ENCODE data around the gene SEC14L6.

The SEC14L6 gene

GRCh38 chr22:30564045-30564760 lies 17.7 kb upstream of the SEC14L6 start:
- Histone ChIP-seq H3K36me3 (ENCODE audit: insufficient read depth, low read length) (no peaks in the 10 kb centered on the region), H3K4me1 (ENCODE audit: insufficient read depth, low read length) (no peaks in the 10 kb centered on the region), H3K79me2 (ENCODE audit: insufficient read depth, low read length) (no peaks in the 10 kb centered on the region), H3K27me3 (ENCODE audit: insufficient read depth, low read length, poor library complexity) (peaks cover 4% of the 10 kb centered on the region), H3K9me3 (ENCODE audit: insufficient read depth, low read length, severe bottlenecking) (no peaks in the 10 kb centered on the region), H3K4me2 (ENCODE audit: insufficient read depth, low read length) (no peak overlapping the region), H2AFZ (ENCODE audit: low read depth, low read length) (no peak overlapping the region), H3K9ac (ENCODE audit: low read depth, low read length) (no peak overlapping the region), H3K4me3 (ENCODE audit: low read depth in 1 of 2, low read length in 2 of 2) (no peak overlapping the region), H4K20me1 (ENCODE audit: insufficient read depth, low read length) (no peaks in the 10 kb centered on the region), H3K27ac (ENCODE audit: low read length) (no peak overlapping the region)
- ATAC-seq (ENCODE audit: insufficient read depth, low read depth) (no peak), DNase-seq (no peak)
- TF ChIP-seq EZH2 (IDR thresholded peaks at IDR 0.05; ENCODE audit: borderline replicate concordance, low read depth, low read length, severe bottlenecking): no peak
- no peak for TF ChIP-seq CTCF (IDR thresholded peaks at IDR 0.05; ENCODE audit: borderline replicate concordance, extremely low read depth, low read length, poor library complexity, severe bottlenecking)

GRCh38 chr22:30562366-30562765 lies 15.8 kb upstream of the SEC14L6 start:
- H3K27me3 ChIP-seq (ENCODE audit: insufficient read depth, low read length, poor library complexity): peaks cover 4% of the 10 kb centered on the region
- H4K20me1 ChIP-seq (ENCODE audit: insufficient read depth, low read length): no peaks in the 10 kb centered on the region
- DNase-seq (no peak), ATAC-seq (ENCODE audit: insufficient read depth, low read depth) (no peak)
- H3K4me3 ChIP-seq (ENCODE audit: low read depth in 1 of 2, low read length in 2 of 2): no peak overlapping the region
- H3K27ac ChIP-seq (ENCODE audit: low read length): no peak overlapping the region
- no peak overlapping the region for H2AFZ ChIP-seq (ENCODE audit: low read depth, low read length)
- no peaks in the 10 kb centered on the region for H3K9me3 ChIP-seq (ENCODE audit: insufficient read depth, low read length, severe bottlenecking)
- no peaks in the 10 kb centered on the region for H3K79me2 ChIP-seq (ENCODE audit: insufficient read depth, low read length)
- H3K36me3 ChIP-seq (ENCODE audit: insufficient read depth, low read length): no peaks in the 10 kb centered on the region
- H3K9ac ChIP-seq (ENCODE audit: low read depth, low read length): no peak overlapping the region
- TF ChIP-seq CTCF (IDR thresholded peaks at IDR 0.05; ENCODE audit: borderline replicate concordance, extremely low read depth, low read length, poor library complexity, severe bottlenecking) (no peak), EZH2 (IDR thresholded peaks at IDR 0.05; ENCODE audit: borderline replicate concordance, low read depth, low read length, severe bottlenecking) (no peak)
- H3K4me1 ChIP-seq (ENCODE audit: insufficient read depth, low read length): no peaks in the 10 kb centered on the region
- no peak overlapping the region for H3K4me2 ChIP-seq (ENCODE audit: insufficient read depth, low read length)

DNA sequence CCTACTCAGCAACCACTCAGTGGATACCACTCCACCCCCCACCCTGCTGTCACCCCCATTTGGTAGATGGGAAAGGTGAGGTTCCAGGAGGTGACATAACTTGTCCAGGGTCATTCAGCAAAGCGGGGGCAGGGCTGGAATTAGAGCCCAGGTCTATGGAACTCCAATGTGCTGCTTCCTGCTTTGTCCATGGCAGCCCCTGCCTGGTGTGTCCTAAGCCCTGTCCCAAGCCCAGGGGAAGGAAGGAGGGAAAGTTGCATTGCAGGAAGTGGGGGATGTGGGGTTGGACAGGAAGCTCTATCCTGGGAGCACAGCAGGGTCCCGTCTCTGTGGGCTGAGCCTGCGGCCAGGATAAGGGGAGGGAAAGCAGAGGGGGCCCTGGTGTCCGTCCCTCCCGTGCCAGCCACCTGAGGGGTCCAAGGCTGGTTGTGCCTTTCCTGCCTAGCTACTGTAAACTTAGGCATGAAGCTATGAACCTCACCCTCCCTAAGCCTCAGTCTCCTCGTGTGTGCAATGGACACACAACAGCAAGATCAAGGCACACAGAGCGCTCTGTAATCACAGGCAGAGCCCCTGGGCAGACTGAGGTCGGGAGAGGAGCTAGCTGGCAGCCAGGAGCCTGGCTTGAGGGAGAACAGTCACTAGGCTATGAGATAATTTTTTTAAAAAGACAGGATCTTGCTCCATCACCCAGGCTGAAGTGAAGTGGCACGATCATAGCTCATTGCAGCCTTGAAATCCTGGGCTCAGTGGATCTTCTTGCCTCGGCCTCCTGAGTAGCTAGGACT lies 15.1 kb upstream of the SEC14L6 start:
- Histone ChIP-seq H3K27me3 (ENCODE audit: insufficient read depth, low read length, poor library complexity) (peaks cover 4% of the 10 kb centered on the region), H2AFZ (ENCODE audit: low read depth, low read length) (no peak overlapping the region), H3K27ac (ENCODE audit: low read length) (no peak overlapping the region), H3K4me1 (ENCODE audit: insufficient read depth, low read length) (no peaks in the 10 kb centered on the region), H3K9ac (ENCODE audit: low read depth, low read length) (no peak overlapping the region), H3K4me2 (ENCODE audit: insufficient read depth, low read length) (no peak overlapping the region), H4K20me1 (ENCODE audit: insufficient read depth, low read length) (no peaks in the 10 kb centered on the region), H3K9me3 (ENCODE audit: insufficient read depth, low read length, severe bottlenecking) (no peaks in the 10 kb centered on the region), H3K36me3 (ENCODE audit: insufficient read depth, low read length) (no peaks in the 10 kb centered on the region), H3K4me3 (ENCODE audit: low read depth in 1 of 2, low read length in 2 of 2) (no peak overlapping the region), H3K79me2 (ENCODE audit: insufficient read depth, low read length) (no peaks in the 10 kb centered on the region)
- ATAC-seq (ENCODE audit: insufficient read depth, low read depth) (no peak), DNase-seq (no peak)
- TF ChIP-seq CTCF (IDR thresholded peaks at IDR 0.05; ENCODE audit: borderline replicate concordance, extremely low read depth, low read length, poor library complexity, severe bottlenecking) (no peak), EZH2 (IDR thresholded peaks at IDR 0.05; ENCODE audit: borderline replicate concordance, low read depth, low read length, severe bottlenecking) (no peak)

All from DND-41 (cell line).